ENCODE measurements around the gene UGT1A4.
A peak's percentile ranks its signal among the peaks of the same experiment; 100 is the strongest.

The UGT1A4 gene

DNA sequence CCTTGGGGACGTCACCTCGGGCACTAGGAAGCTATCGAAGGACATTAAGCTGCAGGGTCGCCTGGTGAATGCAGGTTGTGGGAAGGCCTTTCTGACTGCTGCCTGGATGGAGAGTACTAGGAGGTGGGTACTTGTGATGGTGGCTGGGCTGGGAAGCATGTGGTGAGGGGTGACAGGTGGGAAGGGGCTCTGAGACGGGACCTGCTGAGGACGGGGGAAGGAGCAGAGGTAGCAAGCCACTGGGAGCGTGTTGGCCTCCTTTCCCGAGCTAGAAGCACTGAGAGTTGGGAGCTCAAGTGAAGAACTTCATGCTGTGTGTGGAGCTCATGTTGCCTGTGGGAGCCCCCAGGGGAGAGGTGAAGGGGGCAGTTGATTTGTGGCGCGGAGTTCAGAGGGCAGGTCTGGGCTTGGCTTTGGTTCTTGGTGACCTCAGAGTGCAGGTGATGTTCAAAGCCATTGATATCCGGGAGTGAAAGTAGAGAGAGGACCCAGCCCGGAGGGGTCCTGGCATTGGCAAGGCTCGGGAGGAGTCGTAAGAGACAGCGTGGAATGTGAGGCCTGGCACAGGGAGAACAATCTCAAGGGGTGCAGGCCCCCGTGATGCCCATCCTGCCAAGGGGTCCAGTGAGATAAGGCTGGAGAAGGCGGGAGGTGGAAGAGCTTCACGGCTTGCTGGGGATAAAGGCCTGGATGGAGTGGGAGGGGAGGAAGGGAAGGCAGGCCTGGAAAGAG is 72.8 kb downstream of the UGT1A4 start:
- Histone ChIP-seq H3K4me1 (no peaks in the 10 kb centered on the region), H3K27ac (no peak overlapping the region), H3K27me3 (no peaks in the 10 kb centered on the region), H3K4me3 (no peak overlapping the region), H3K9me3 (no peaks in the 10 kb centered on the region), H3K36me3 (no peaks in the 10 kb centered on the region)
- DNase-seq: no peak
- TF ChIP-seq, protein P1, sequence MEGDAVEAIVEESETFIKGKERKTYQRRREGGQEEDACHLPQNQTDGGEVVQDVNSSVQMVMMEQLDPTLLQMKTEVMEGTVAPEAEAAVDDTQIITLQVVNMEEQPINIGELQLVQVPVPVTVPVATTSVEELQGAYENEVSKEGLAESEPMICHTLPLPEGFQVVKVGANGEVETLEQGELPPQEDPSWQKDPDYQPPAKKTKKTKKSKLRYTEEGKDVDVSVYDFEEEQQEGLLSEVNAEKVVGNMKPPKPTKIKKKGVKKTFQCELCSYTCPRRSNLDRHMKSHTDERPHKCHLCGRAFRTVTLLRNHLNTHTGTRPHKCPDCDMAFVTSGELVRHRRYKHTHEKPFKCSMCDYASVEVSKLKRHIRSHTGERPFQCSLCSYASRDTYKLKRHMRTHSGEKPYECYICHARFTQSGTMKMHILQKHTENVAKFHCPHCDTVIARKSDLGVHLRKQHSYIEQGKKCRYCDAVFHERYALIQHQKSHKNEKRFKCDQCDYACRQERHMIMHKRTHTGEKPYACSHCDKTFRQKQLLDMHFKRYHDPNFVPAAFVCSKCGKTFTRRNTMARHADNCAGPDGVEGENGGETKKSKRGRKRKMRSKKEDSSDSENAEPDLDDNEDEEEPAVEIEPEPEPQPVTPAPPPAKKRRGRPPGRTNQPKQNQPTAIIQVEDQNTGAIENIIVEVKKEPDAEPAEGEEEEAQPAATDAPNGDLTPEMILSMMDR (IDR thresholded peaks at IDR 0.05): no peak
- intact Hi-C loops (cut with DNase I; ENCODE audit: low total_unique reads): no loop called here

DNA sequence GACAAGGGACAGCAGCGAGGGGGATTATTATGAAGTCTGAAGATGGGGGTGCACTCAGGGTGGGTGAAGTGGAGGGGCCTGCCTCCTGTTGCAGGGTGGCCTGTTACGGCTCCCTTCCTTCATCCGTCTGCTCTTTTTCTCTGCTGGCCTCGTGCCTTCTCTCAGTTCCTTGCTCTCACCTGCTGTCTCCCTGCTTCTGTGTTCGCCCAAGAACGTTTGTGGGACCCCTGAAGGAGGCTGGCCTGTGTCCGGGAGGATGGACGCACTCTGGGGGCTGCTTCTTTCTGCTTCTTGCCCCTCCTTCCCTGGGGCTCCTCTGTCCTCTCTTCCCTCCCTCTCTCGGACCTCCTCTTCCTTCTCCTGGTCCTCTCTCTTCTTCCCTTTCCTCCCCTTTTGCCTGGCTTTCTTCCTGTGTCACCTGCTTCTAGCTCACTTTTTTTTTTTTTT is 73.4 kb downstream of the UGT1A4 start:
- no peaks in the 10 kb centered on the region for H3K9me3 ChIP-seq
- no peak overlapping the region for H3K4me3 ChIP-seq
- TF ChIP-seq, protein P1 (IDR thresholded peaks at IDR 0.05): no peak
- H3K4me1 ChIP-seq: no peaks in the 10 kb centered on the region
- H3K27ac ChIP-seq: no peak overlapping the region
- H3K36me3 ChIP-seq: no peaks in the 10 kb centered on the region
- H3K27me3 ChIP-seq: no peaks in the 10 kb centered on the region
- intact Hi-C loops (cut with DNase I; ENCODE audit: low total_unique reads): no loop called here
- DNase-seq: no peak

DNA sequence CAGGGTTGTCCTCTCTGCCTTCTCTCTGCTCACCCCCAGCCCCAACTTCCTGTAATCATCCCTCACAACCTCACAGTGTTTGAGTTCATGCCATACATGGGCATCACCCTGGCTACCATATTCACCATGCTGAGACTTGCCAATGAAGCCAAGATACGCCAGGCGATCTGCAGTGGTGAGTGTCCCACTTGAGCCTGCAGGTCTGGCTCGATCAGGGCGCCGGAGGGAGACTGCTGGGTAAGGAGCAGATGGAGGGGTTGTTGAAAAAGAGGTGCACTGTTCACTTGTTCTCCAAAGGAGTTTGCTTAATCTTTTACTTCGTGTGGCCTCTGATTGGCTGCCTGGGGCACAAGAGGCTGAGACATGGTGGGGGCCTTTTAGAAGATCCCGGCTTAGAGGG is 74.2 kb downstream of the UGT1A4 start:
- Histone ChIP-seq H3K4me1 (no peaks in the 10 kb centered on the region), H3K27ac (no peak overlapping the region), H3K9me3 (no peaks in the 10 kb centered on the region), H3K36me3 (no peaks in the 10 kb centered on the region), H3K4me3 (no peak overlapping the region), H3K27me3 (no peaks in the 10 kb centered on the region)
- intact Hi-C loops (cut with DNase I; ENCODE audit: low total_unique reads): no loop called here
- DNase-seq: no peak
- TF ChIP-seq, protein P1 (IDR thresholded peaks at IDR 0.05): no peak

DNA sequence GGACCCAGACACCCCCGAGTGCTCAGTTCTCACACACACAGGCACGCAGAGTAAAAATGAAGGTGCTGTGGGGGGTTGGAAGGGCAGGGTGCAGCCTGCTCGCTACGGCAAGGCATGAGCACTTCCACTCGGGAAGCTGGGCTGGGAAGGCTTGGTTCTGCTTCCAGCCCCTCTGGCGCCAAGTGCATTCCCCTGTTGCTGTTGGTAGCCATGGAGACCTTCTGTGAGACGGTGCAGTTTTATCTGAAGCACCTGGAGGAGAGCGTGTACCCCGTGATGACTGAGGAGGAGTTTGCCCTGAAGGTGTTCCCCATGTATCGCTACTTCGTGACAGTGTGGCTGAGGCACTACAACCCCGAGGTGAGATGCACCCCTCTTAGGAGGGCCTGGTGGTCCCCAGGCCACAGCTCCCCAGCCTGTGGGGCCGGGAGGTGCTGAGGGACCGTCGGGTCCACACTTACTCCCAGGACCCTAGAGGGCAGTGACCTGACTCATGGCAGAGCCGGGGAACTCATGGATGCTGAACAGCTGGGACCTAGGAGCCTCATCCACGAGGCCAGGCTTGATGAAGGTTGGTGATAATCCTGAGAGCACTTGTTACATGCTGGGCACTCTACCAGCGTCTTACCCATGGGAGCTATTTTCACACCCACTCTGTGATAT is 75.1 kb downstream of the UGT1A4 start:
- no peaks in the 10 kb centered on the region for H3K4me1 ChIP-seq
- no peak overlapping the region for H3K4me3 ChIP-seq
- H3K36me3 ChIP-seq: no peaks in the 10 kb centered on the region
- TF ChIP-seq, protein P1 (IDR thresholded peaks at IDR 0.05): no peak
- no peak overlapping the region for H3K27ac ChIP-seq
- H3K27me3 ChIP-seq: no peaks in the 10 kb centered on the region
- intact Hi-C loops (cut with DNase I; ENCODE audit: low total_unique reads): no loop called here
- no peaks in the 10 kb centered on the region for H3K9me3 ChIP-seq
- no peak for DNase-seq

DNA sequence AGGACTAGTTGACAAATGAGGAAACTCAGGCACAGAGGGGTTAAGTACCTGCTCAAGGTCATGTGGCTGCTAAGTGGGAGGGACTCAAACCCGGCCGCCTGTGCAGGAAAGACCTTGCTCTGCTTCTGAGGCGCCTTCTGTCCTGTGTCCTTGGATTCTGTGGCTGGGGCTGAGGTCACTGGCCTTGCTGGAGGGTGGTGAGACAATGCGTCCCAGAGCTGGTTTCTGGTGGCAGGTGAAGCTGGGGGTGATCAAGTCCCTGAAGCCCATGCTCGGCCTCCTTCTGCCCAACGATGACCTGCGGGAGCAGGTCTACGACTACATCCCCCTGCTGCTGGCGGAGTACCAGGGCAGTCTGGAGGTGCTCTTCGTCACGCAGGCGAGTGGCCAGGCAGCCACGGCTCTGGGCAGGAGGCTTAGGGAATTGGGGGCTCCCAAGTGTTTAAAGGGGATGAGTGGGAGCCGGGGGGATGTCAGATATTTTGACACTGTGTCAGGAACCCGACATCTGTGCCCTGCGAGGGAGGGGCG is 75.7 kb downstream of the UGT1A4 start:
- DNase-seq: peak in 1 of 2 donors; percentile 50
- Histone ChIP-seq H3K4me3 (no peak overlapping the region), H3K4me1 (no peaks in the 10 kb centered on the region), H3K36me3 (no peaks in the 10 kb centered on the region), H3K27ac (no peak overlapping the region), H3K27me3 (no peaks in the 10 kb centered on the region), H3K9me3 (no peaks in the 10 kb centered on the region)
- intact Hi-C loops (cut with DNase I; ENCODE audit: low total_unique reads): no loop called here
- TF ChIP-seq, protein P1 (IDR thresholded peaks at IDR 0.05): no peak

Data from tibial artery (tissue), 4 donors.